Urinary bladder (tissue), 4 donors: ENCODE results near the gene RBM28. TPM values are rescaled to one million over a fixed set of nuclear protein-coding genes. Genes with fewer than 3 reads are reported as not detected.
"Not testable (repeated sequence)": the region's sequence is repeated elsewhere in the genome, so short reads cannot be mapped to it uniquely, and the experiment has no call there.

ENCODE experiments used
- DNase-seq: peaks from one replicate; pipeline ENCODE4 v3.0.0-alpha.2; 2015; ENCODE audit errors: extremely low spot score
- H3K27ac ChIP-seq: one replicate; pipeline ENCODE4 v1.5.1; 2013; ENCODE audit warnings: low read depth, mild to moderate bottlenecking, moderate library complexity
- H3K36me3 ChIP-seq: one replicate; pipeline ENCODE4 v1.6.1; 2013; ENCODE audit warnings: mild to moderate bottlenecking, moderate library complexity; ENCODE audit not compliant: insufficient read depth
- H3K4me1 ChIP-seq: one replicate; pipeline ENCODE4 v1.6.1; 2013; ENCODE audit warnings: mild to moderate bottlenecking, moderate library complexity; ENCODE audit not compliant: insufficient read depth
- H3K4me3 ChIP-seq: one replicate; pipeline ENCODE4 v1.5.1; 2013; ENCODE audit warnings: low read depth, low read length
- WGBS: extraction: QIAGEN DNeasy Blood & Tissue Kit; methylation state at CpG from one replicate; pipeline ENCODE4 v1.1.7; 2013; 5-methylcytosine and 5-hydroxymethylcytosine counted together
- polyA plus RNA-seq: library from polyadenylated mRNA; stranded (reverse); fragments of 200-250 nt; gene quantifications from one replicate; pipeline ENCODE4 v1.2.3, GENCODE V29; 2013
- total RNA-seq: library from RNA; depleted of rRNA; stranded (reverse); fragments of >200 nt; gene quantifications from one replicate; pipeline ENCODE4 v1.2.3, GENCODE V29; 2014
- donor health status: healthy with polysubstance abuse.
- donor health status: healthy.

Gene RBM28
- total and polyA plus RNA-seq, 2 donors, result 13.6 to 21.3 TPM

- no peaks in the 10 kb centered on the region for H3K4me1 ChIP-seq
- no peak for DNase-seq
- H3K36me3 ChIP-seq, result peaks cover 8% of the 10 kb centered on the region
- no peak overlapping the region for H3K27ac ChIP-seq
- 96% methylated on average over 6 of the region's 6 CpGs for WGBS
- no peak overlapping the region for H3K4me3 ChIP-seq
These were observed 34.6 kb downstream of the RBM28 start for GRCh38 chr7:128309124-128309523.

GRCh38 chr7:128307061-128307460 is 36.6 kb downstream of the RBM28 start:
- WGBS, result 92% methylated on average over 2 of the region's 2 CpGs

GRCh38 chr7:128304212-128304611 is 39.5 kb downstream of the RBM28 start:
- Histone ChIP-seq H3K4me1 (no peaks in the 10 kb centered on the region), H3K36me3 (peaks cover 8% of the 10 kb centered on the region), H3K27ac (no peak overlapping the region), H3K4me3 (no peak overlapping the region)
- DNase-seq, result no peak
- 88% methylated on average over 1 of the region's 1 CpG for WGBS

More at GRCh38 chr7:128307061-128307460, 36.6 kb downstream of the RBM28 start:
- H3K4me3 ChIP-seq, result no peak overlapping the region
- H3K36me3 ChIP-seq, result peaks cover 8% of the 10 kb centered on the region
- no peak overlapping the region for H3K27ac ChIP-seq
- DNase-seq, result no peak
- H3K4me1 ChIP-seq, result no peaks in the 10 kb centered on the region

GRCh38 chr7:128303643-128304042 is 40.1 kb downstream of the RBM28 start:
- 82% methylated on average over 5 of the region's 5 CpGs for WGBS
- Histone ChIP-seq H3K36me3 (peaks cover 8% of the 10 kb centered on the region), H3K4me1 (no peaks in the 10 kb centered on the region), H3K4me3 (no peak overlapping the region), H3K27ac (no peak overlapping the region)
- no peak for DNase-seq

- peaks cover 8% of the 10 kb centered on the region for H3K36me3 ChIP-seq
- 93% methylated on average over 2 of the region's 2 CpGs for WGBS
- H3K4me1 ChIP-seq, result no peaks in the 10 kb centered on the region
- DNase-seq, result no peak
- no peak overlapping the region for H3K27ac ChIP-seq
- H3K4me3 ChIP-seq, result no peak overlapping the region
These were observed 40.6 kb downstream of the RBM28 start for GRCh38 chr7:128303133-128303532.

GRCh38 chr7:128302139-128302538 is 41.6 kb downstream of the RBM28 start:
- Histone ChIP-seq H3K4me3 (no peak overlapping the region), H3K27ac (no peak overlapping the region), H3K4me1 (no peaks in the 10 kb centered on the region), H3K36me3 (peaks cover 7% of the 10 kb centered on the region)
- WGBS, result 57% methylated on average over 10 of the region's 10 CpGs
- DNase-seq, result no peak

GRCh38 chr7:128299109-128299607 is 44.5 kb downstream of the RBM28 start:
- no peak overlapping the region for H3K4me3 ChIP-seq
- no peaks in the 10 kb centered on the region for H3K4me1 ChIP-seq
- DNase-seq, result no peak
- H3K36me3 ChIP-seq, result no peaks in the 10 kb centered on the region
- no peak overlapping the region for H3K27ac ChIP-seq
- WGBS, result 51% methylated on average over 7 of the region's 7 CpGs

GRCh38 chr7:128298004-128298403 is 45.7 kb downstream of the RBM28 start:
- WGBS, result 88% methylated on average over 5 of the region's 7 CpGs
- H3K4me3 ChIP-seq, H3K36me3 ChIP-seq, H3K4me1 ChIP-seq, DNase-seq, H3K27ac ChIP-seq: not testable (repeated sequence)

GRCh38 chr7:128287556-128287955 is 56.2 kb downstream of the RBM28 start:
- no peak overlapping the region for H3K27ac ChIP-seq
- DNase-seq, result no peak
- peaks cover 2% of the 10 kb centered on the region for H3K36me3 ChIP-seq
- no peaks in the 10 kb centered on the region for H3K4me1 ChIP-seq
- H3K4me3 ChIP-seq, result no peak overlapping the region
- WGBS, result 93% methylated on average over 4 of the region's 4 CpGs

GRCh38 chr7:128284102-128284501 is 59.6 kb downstream of the RBM28 start:
- DNase-seq, result no peak
- Histone ChIP-seq H3K4me3 (no peak overlapping the region), H3K36me3 (no peaks in the 10 kb centered on the region), H3K27ac (no peak overlapping the region), H3K4me1 (no peaks in the 10 kb centered on the region)
- WGBS, result 90% methylated on average over 7 of the region's 7 CpGs

- no peak overlapping the region for H3K4me3 ChIP-seq
- WGBS, result 80% methylated on average over 4 of the region's 4 CpGs
- H3K27ac ChIP-seq, result no peak overlapping the region
- H3K4me1 ChIP-seq, result no peaks in the 10 kb centered on the region
- DNase-seq, result no peak
- no peaks in the 10 kb centered on the region for H3K36me3 ChIP-seq
These were observed 61.9 kb downstream of the RBM28 start for GRCh38 chr7:128281605-128282380.

GRCh38 chr7:128280451-128280850 is 63.3 kb downstream of the RBM28 start:
- not testable (repeated sequence) for H3K27ac ChIP-seq, H3K36me3 ChIP-seq
- 85% methylated on average over 1 of the region's 1 CpG for WGBS

GRCh38 chr7:128279124-128279713 is 64.5 kb downstream of the RBM28 start:
- Histone ChIP-seq H3K4me3 (no peak overlapping the region), H3K36me3 (no peaks in the 10 kb centered on the region), H3K4me1 (no peaks in the 10 kb centered on the region), H3K27ac (no peak overlapping the region)
- 91% methylated on average over 6 of the region's 6 CpGs for WGBS
- no peak for DNase-seq

More at GRCh38 chr7:128280451-128280850, 63.3 kb downstream of the RBM28 start:
- DNase-seq, H3K4me1 ChIP-seq, H3K4me3 ChIP-seq: not testable (repeated sequence)

GRCh38 chr7:128278366-128278765 is 65.3 kb downstream of the RBM28 start:
- Histone ChIP-seq H3K36me3 (no peaks in the 10 kb centered on the region), H3K4me1 (no peaks in the 10 kb centered on the region), H3K27ac (no peak overlapping the region), H3K4me3 (no peak overlapping the region)
- no peak for DNase-seq
- 93% methylated on average over 1 of the region's 1 CpG for WGBS
